B cell (primary cell): ENCODE measurements around the gene CARD8. TPM values are rescaled to one million over a fixed set of nuclear protein-coding genes. Genes with fewer than 3 reads are reported as not detected.

ENCODE experiments used
- ATAC-seq: fragments of 200-7000 bp; cut with Tn5 transposase; one replicate; pipeline ENCODE4 v1.10.0; 2021; ENCODE audit warnings: low read depth, mild to moderate bottlenecking, moderate number of reproducible peaks, moderate library complexity
- CTCF ChIA-PET: fragments of 350-600 bp; sonication (Branson Sonifier 250); formaldehyde crosslinking; loops from one replicate; lab custom pipeline; 2021; ENCODE audit warnings: antibody characterized with exemption, inconsistent platforms; lab: Charles Lee
- POLR2A ChIA-PET: fragments of 350-600 bp; sonication (Branson Sonifier 250); formaldehyde crosslinking; loops from one replicate; lab custom pipeline; 2021; ENCODE audit warnings: antibody characterized with exemption; lab: Charles Lee
- DNase-seq: peaks from one replicate; pipeline ENCODE4 v3.0.0; 2013
- H2AFZ ChIP-seq: 2 replicates; pipeline ENCODE4 v1.6.1; 2012; ENCODE audit warnings: mild to moderate bottlenecking, low read depth, low read length; ENCODE audit not compliant: insufficient read depth, poor library complexity, severe bottlenecking
- H3K27ac ChIP-seq, 2 donors: 1 replicate in 1 of 2; 2 replicates in 1 of 2; pipeline ENCODE4 v1.5.1; 2012 to 2013; ENCODE audit warnings: low read length in 2 of 2, mild to moderate bottlenecking in 2 of 2, moderate library complexity in 1 of 2
- H3K27me3 ChIP-seq, 4 experiments: fragments of 200-600 bp in 1 of 4; sonication (generic) in 1 of 4; replicated peaks in 1 of 4; 1 replicate in 2 of 4; 2 replicates in 2 of 4; pipeline versions ENCODE4 v1.6.1 to v1.7.0; 2013 to 2016; ENCODE audit warnings: low read length in 3 of 4, mild to moderate bottlenecking in 2 of 4, mixed read lengths in 1 of 4, moderate library complexity in 1 of 4; ENCODE audit not compliant: insufficient read depth in 4 of 4, control insufficient read depth in 3 of 4; ENCODE audit errors: control extremely low read depth in 1 of 4
- H3K36me3 ChIP-seq, 2 experiments: replicated peaks in 1 of 2; 1 replicate in 1 of 2; 2 replicates in 1 of 2; pipeline versions ENCODE4 v1.6.1 to v1.7.1; 2013; ENCODE audit warnings: low read length in 1 of 2; ENCODE audit not compliant: insufficient read depth in 2 of 2, control insufficient read depth in 1 of 2; ENCODE audit errors: control extremely low read depth in 1 of 2, extremely low read depth in 1 of 2
- H3K4me1 ChIP-seq, 2 donors: fragments of 200-600 bp in 1 of 2; sonication (generic) in 1 of 2; 1 replicate in 1 of 2; 2 replicates in 1 of 2; pipeline versions ENCODE4 v1.5.1 to v1.6.1; 2013 to 2017; ENCODE audit warnings: low read length in 2 of 2; ENCODE audit not compliant: control insufficient read depth in 2 of 2, insufficient read depth in 2 of 2
- H3K4me2 ChIP-seq: replicated peaks from 2 replicates; pipeline ENCODE3; 2012; ENCODE audit warnings: mild to moderate bottlenecking, low read depth, low read length; ENCODE audit not compliant: poor library complexity, severe bottlenecking
- H3K4me3 ChIP-seq, 5 experiments: fragments of 200-600 bp in 1 of 5; sonication (generic) in 1 of 5; 1 replicate in 3 of 5; 2 replicates in 2 of 5; pipeline versions ENCODE4 v1.5.1 to v1.7.0; 2011 to 2016; ENCODE audit warnings: low read length in 4 of 5, mild to moderate bottlenecking in 4 of 5, low read depth in 2 of 5, control low read depth in 1 of 5, moderate library complexity in 1 of 5; ENCODE audit not compliant: insufficient read depth in 1 of 5; ENCODE audit errors: control extremely low read depth in 1 of 5, extremely low read depth in 1 of 5
- H3K79me2 ChIP-seq: fragments of 200-600 bp; sonication (generic); one replicate; pipeline ENCODE4 v1.6.0; 2016; ENCODE audit warnings: low read length; ENCODE audit not compliant: control insufficient read depth, insufficient read depth
- H3K9ac ChIP-seq: fragments of 200-600 bp; sonication (generic); 2 replicates; pipeline ENCODE4 v1.6.1; 2017; ENCODE audit warnings: mild to moderate bottlenecking, low read length, moderate library complexity
- H3K9me3 ChIP-seq, 3 donors: one replicate each; pipeline versions ENCODE4 v1.6.1 to v1.7.1; 2013; ENCODE audit warnings: low read length in 2 of 3; ENCODE audit not compliant: control insufficient read depth in 2 of 3, insufficient read depth in 1 of 3; ENCODE audit errors: control extremely low read depth in 1 of 3
- H4K20me1 ChIP-seq: 2 replicates; pipeline ENCODE4 v1.6.0; 2012; ENCODE audit warnings: mild to moderate bottlenecking, low read length; ENCODE audit not compliant: insufficient read depth, control insufficient read depth, poor library complexity, severe bottlenecking
- H3K27ac Mint-ChIP-seq: one replicate; pipeline ENCODE4 v1.8.0; 2021; ENCODE audit warnings: mixed read lengths
- H3K27me3 Mint-ChIP-seq: one replicate; pipeline ENCODE4 v1.8.0; 2021; ENCODE audit warnings: mixed read lengths
- H3K4me1 Mint-ChIP-seq: one replicate; pipeline ENCODE4 v1.8.0; 2021; ENCODE audit warnings: mixed read lengths
- H3K4me3 Mint-ChIP-seq: one replicate; pipeline ENCODE4 v1.8.0; 2021; ENCODE audit warnings: mixed read lengths
- H3K9me3 Mint-ChIP-seq: one replicate; pipeline ENCODE4 v1.8.0; 2022; ENCODE audit warnings: mixed read lengths; ENCODE audit not compliant: insufficient read depth
- EZH2 ChIP-seq: IDR thresholded peaks from 2 replicates; pipeline ENCODE4 v1.6.1; 2012; ENCODE audit warnings: borderline replicate concordance, low read depth, mild to moderate bottlenecking, moderate library complexity, low read length; ENCODE audit not compliant: insufficient read depth, poor library complexity, severe bottlenecking
- WGBS: methylation state at CpG from one replicate; pipeline ENCODE4 v1.1.5; 2013; ENCODE audit warnings: missing lambda C conversion rate; ENCODE audit not compliant: insufficient coverage; 5-methylcytosine and 5-hydroxymethylcytosine counted together
- intact Hi-C: fragments of 100-400 bp; cut with micrococcal nuclease; formaldehyde crosslinking; loops from one replicate; pipeline ENCODE4 v1.10.0; 2022
- polyA plus RNA-seq: library from polyadenylated mRNA; depleted of rRNA; stranded (reverse); fragments of >200 nt; gene quantifications from 2 replicates; pipeline ENCODE4 v1.2.3, GENCODE V29; 2012
- total RNA-seq, 2 donors: library from RNA; stranded (reverse); fragments of 120-200 nt in 1 of 2; gene quantifications; 1 replicate in 1 of 2; 2 replicates in 1 of 2; pipeline versions ENCODE4 v1.2.3 to v1.2.4, GENCODE V29; 2013 to 2022
- TF ChIP-seq, protein P1 (sequence below): fragments of 200-600 bp; IDR thresholded peaks from one replicate; pipeline ENCODE4 v1.8.0; 2022; ENCODE audit warnings: antibody characterized with exemption, mild to moderate bottlenecking

Gene CARD8
- total and polyA plus RNA-seq, 2 donors (not counting 1 experiment from before 2014, with no cell fraction given) = 92.0 to 161 TPM

DNA sequence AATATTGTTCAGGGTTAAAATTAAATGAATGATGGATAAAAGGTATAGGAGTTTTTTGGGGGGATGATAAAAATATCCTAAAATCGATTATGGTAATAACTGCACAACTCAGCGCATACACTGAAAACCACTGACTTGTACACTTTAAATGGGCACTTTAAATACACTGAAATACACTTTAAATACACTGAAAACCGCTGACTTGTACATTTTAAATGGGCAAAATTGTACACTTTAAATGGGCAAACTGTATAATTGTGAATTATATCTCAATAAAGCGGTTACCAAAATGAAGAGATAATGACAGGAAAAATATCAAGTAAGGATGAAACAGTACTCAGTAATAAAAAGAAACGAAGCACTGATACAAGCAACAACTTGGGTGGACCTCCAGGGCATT is 87.0 kb downstream of the CARD8 start:
- Histone ChIP-seq H4K20me1 (no peaks in the 10 kb centered on the region), H3K79me2 (peaks cover 64% of the 10 kb centered on the region), H3K4me1 (peaks cover 10 to 15% of the 10 kb centered on the region in 2 donors), H3K27me3 (no peaks in the 10 kb centered on the region), H3K4me3 (peak overlapping the region in 1 of 5 experiments; percentile 90), H2AFZ (peak overlapping the region; percentile 60), H3K4me2 (no peak overlapping the region), H3K9ac (no peak overlapping the region), H3K36me3 (peaks cover 0 to 11% of the 10 kb centered on the region in 2 experiments), H3K9me3 (no peaks in the 10 kb centered on the region), H3K27ac (peak overlapping the region; percentile 45 to 61)
- no peak overlapping the region for H3K27ac Mint-ChIP-seq
- H3K4me1 Mint-ChIP-seq = peaks cover 25% of the 10 kb centered on the region
- TF ChIP-seq, protein P1, sequence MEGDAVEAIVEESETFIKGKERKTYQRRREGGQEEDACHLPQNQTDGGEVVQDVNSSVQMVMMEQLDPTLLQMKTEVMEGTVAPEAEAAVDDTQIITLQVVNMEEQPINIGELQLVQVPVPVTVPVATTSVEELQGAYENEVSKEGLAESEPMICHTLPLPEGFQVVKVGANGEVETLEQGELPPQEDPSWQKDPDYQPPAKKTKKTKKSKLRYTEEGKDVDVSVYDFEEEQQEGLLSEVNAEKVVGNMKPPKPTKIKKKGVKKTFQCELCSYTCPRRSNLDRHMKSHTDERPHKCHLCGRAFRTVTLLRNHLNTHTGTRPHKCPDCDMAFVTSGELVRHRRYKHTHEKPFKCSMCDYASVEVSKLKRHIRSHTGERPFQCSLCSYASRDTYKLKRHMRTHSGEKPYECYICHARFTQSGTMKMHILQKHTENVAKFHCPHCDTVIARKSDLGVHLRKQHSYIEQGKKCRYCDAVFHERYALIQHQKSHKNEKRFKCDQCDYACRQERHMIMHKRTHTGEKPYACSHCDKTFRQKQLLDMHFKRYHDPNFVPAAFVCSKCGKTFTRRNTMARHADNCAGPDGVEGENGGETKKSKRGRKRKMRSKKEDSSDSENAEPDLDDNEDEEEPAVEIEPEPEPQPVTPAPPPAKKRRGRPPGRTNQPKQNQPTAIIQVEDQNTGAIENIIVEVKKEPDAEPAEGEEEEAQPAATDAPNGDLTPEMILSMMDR = no peak
- TF ChIP-seq EZH2 = no peak
- H3K9me3 Mint-ChIP-seq = no peaks in the 10 kb centered on the region
- intact Hi-C loops = loop anchor here (2.0 kb wide), 1 partner anchor 152 kb away; a partner anchor contains a TSS
- H3K27me3 Mint-ChIP-seq = no peaks in the 10 kb centered on the region
- ChIA-PET CTCF (interaction anchor here (1.0 to 1.4 kb wide), 3 partner anchors 16 to 91 kb away, joined by 3 to 4 read pairs (median 3); no protein-coding TSS in a partner anchor), POLR2A (no interaction called here)
- no CpG with 5 or more reads among the region's 5 CpGs for WGBS
- peak overlapping the region; percentile 26 for H3K4me3 Mint-ChIP-seq
- no peak for ATAC-seq
- DNase-seq = no peak

DNA sequence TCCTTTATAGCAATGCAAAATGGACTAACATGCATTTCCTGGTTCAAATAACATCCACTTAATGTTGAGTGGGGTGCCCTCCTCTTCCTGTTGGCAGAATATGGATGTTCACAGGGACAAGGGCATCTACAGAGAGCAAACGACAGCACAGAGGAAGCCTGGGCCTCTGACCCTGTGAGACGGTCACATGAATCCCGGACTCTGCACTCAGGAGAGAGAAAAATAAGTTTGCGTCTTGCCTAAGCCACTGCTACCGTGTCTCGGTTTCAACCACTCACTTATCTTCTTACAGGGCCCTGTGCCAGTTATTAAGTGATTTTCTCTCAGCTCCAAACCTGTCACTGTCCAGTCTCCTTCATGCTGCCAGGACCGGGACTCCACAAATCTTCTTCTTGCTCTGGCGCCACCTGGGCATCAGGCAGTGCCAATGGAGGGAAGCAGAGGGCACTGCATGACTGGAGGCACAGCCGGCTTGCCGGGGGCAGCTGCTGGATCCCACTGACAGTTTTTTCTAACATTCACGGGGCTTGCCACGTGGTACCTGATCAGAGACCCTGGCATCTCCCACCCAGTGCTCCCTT is 97.4 kb downstream of the CARD8 start:
- DNase-seq = no peak
- Histone ChIP-seq H3K4me1 (no peaks in the 10 kb centered on the region), H3K27ac (no peak overlapping the region), H3K27me3 (no peaks in the 10 kb centered on the region), H3K9me3 (no peaks in the 10 kb centered on the region), H3K36me3 (peaks cover 7 to 37% of the 10 kb centered on the region in 2 experiments), H3K4me3 (no peak overlapping the region), H3K4me2 (no peak overlapping the region), H3K9ac (no peak overlapping the region), H3K79me2 (peaks cover 3% of the 10 kb centered on the region), H2AFZ (no peak overlapping the region), H4K20me1 (no peaks in the 10 kb centered on the region)
- intact Hi-C loops = no loop called here
- CTCF ChIA-PET = interaction anchor here (1.4 kb wide), 1 partner anchor 50 kb away, joined by 5 read pairs; no protein-coding TSS in a partner anchor
- Mint-ChIP-seq H3K27me3 (no peaks in the 10 kb centered on the region), H3K27ac (no peak overlapping the region), H3K4me1 (no peaks in the 10 kb centered on the region), H3K9me3 (no peaks in the 10 kb centered on the region), H3K4me3 (no peak overlapping the region)
- over 99% methylated on average over 11 of the region's 12 CpGs for WGBS
- TF ChIP-seq EZH2 = no peak
- TF ChIP-seq, protein P1 = no peak
- POLR2A ChIA-PET = interaction anchor here (0.6 kb wide), 1 partner anchor 42 kb away, joined by 3 read pairs; no protein-coding TSS in a partner anchor
- no peak for ATAC-seq
